ENCODE measurements around the gene ENKD1. TPM values are rescaled to one million over a fixed set of nuclear protein-coding genes. Genes with fewer than 3 reads are reported as not detected.

The ENKD1 gene
- total and polyA plus RNA-seq, 2 experiments from 2014 or later: 10.2 to 16.0 TPM

DNA sequence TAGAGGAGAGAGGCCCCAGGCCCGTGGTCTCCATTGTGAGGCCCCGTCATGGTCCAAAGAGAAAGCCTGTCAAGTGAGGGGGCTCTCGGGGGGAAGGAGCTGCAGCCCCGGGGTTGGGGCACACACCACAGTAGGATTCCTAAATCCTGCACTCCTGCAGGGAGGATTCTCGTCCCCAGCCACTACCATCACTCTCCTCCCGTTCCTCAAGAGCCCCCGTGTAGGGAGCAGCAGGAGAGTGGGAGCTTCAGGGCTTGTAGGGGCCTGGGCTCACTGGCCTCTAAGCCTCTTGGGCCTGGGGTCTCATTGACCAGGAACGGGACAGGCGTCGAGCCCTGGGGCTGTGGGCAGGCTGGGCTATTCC lies 885 bp upstream of the ENKD1 start:
- no peaks in the 10 kb centered on the region for H3K36me3 ChIP-seq (replicated peaks; ENCODE audit: insufficient read depth, low read depth)
- no peaks in the 10 kb centered on the region for H3K27me3 ChIP-seq
- TF ChIP-seq EZH2 (IDR thresholded peaks at IDR 0.05; ENCODE audit: borderline replicate concordance) (no peak), EZH2phosphoT487 (IDR thresholded peaks at IDR 0.05; ENCODE audit: low read depth, severe bottlenecking, unreplicated experiment) (no peak)
- TF ChIP-seq, protein P1, sequence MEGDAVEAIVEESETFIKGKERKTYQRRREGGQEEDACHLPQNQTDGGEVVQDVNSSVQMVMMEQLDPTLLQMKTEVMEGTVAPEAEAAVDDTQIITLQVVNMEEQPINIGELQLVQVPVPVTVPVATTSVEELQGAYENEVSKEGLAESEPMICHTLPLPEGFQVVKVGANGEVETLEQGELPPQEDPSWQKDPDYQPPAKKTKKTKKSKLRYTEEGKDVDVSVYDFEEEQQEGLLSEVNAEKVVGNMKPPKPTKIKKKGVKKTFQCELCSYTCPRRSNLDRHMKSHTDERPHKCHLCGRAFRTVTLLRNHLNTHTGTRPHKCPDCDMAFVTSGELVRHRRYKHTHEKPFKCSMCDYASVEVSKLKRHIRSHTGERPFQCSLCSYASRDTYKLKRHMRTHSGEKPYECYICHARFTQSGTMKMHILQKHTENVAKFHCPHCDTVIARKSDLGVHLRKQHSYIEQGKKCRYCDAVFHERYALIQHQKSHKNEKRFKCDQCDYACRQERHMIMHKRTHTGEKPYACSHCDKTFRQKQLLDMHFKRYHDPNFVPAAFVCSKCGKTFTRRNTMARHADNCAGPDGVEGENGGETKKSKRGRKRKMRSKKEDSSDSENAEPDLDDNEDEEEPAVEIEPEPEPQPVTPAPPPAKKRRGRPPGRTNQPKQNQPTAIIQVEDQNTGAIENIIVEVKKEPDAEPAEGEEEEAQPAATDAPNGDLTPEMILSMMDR (IDR thresholded peaks at IDR 0.05; ENCODE audit: poor library complexity): no peak
- peaks cover 14% of the 10 kb centered on the region for H3K4me1 ChIP-seq (ENCODE audit: insufficient read depth)
- H3K9me3 ChIP-seq (ENCODE audit: low read depth): no peaks in the 10 kb centered on the region
- H2AFZ ChIP-seq: no peak overlapping the region
- DNase-seq (ENCODE audit: low spot score): no peak
- H3K27ac ChIP-seq: peak overlapping the region; percentile 64
- H3K79me2 ChIP-seq: no peaks in the 10 kb centered on the region
- WGBS (ENCODE audit: low lambda C conversion rate, missing lambda C conversion rate): 72% methylated on average over 8 of the region's 10 CpGs
- H3K4me2 ChIP-seq: peak overlapping the region; percentile 94
- no peaks in the 10 kb centered on the region for H4K20me1 ChIP-seq (ENCODE audit: insufficient read depth, poor library complexity, severe bottlenecking)
- H3K9me2 ChIP-seq (replicated peaks; ENCODE audit: insufficient read depth): no peaks in the 10 kb centered on the region
- H3K4me3 ChIP-seq: no peak overlapping the region

DNA sequence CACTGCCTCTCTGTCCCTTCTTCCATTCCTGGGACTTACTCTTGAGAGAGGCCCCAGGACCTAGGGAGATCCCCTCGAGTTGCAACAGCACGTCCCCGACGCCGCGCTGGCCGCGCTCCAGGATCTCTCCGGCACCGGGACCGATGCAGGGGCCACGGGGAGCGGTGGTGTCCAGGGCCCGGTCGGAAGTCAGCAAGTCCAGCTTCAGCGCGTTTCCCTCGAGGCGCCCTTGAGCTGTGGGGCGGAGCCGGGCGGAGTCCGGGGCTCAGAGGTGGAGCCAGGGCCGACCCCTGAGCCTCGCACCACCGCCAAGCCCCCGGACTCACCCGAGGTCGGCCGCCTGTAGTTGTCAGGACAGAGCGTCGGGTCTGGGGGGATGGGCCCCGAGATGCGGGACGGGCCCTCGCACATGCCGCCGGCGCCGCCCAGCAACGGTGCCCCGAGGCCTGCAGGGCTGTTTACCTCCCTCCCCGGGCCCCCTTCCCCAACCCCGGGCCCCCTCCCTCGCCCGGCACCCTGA lies 458 bp downstream of the ENKD1 start:
- H3K4me1 ChIP-seq (ENCODE audit: insufficient read depth): peaks cover 14% of the 10 kb centered on the region
- TF ChIP-seq EZH2 (IDR thresholded peaks at IDR 0.05; ENCODE audit: borderline replicate concordance) (no peak), EZH2phosphoT487 (IDR thresholded peaks at IDR 0.05; ENCODE audit: low read depth, severe bottlenecking, unreplicated experiment) (no peak)
- TF ChIP-seq, protein P1 (IDR thresholded peaks at IDR 0.05; ENCODE audit: poor library complexity): no peak
- 2% methylated on average over 31 of the region's 46 CpGs for WGBS (ENCODE audit: low lambda C conversion rate, missing lambda C conversion rate)
- H3K36me3 ChIP-seq (replicated peaks; ENCODE audit: insufficient read depth, low read depth): no peaks in the 10 kb centered on the region
- H4K20me1 ChIP-seq (ENCODE audit: insufficient read depth, poor library complexity, severe bottlenecking): no peaks in the 10 kb centered on the region
- H3K9me2 ChIP-seq (replicated peaks; ENCODE audit: insufficient read depth): no peaks in the 10 kb centered on the region
- DNase-seq (ENCODE audit: low spot score): peak; percentile 59
- H3K4me3 ChIP-seq: peak overlapping the region; percentile 96
- no peaks in the 10 kb centered on the region for H3K27me3 ChIP-seq
- H3K9me3 ChIP-seq (ENCODE audit: low read depth): no peaks in the 10 kb centered on the region
- H3K27ac ChIP-seq: peak overlapping the region; percentile 64
- peak overlapping the region; percentile 98 for H2AFZ ChIP-seq
- H3K4me2 ChIP-seq: peak overlapping the region; percentile 94
- H3K79me2 ChIP-seq: no peaks in the 10 kb centered on the region

DNA sequence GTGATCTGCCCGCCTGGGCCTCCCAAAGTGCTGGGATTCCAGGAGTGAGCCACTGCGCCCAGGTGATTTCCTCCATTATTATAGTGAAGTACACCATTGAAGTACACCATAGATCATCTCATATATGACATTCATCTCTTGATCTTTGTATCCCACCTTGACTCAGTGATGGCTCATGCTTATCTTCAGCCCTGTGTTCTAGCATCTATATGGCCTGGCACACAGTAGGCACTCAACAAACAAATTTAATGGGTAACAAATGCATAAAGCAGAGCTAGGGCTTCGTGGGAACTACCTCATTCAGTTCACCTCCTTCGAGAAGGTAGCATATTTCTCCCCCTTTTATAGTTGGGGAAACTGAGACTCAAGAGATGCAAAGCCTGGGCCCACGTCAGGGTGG lies 952 bp downstream of the ENKD1 start:
- 72% methylated on average over 5 of the region's 5 CpGs for WGBS (ENCODE audit: low lambda C conversion rate, missing lambda C conversion rate)
- TF ChIP-seq, protein P1 (IDR thresholded peaks at IDR 0.05; ENCODE audit: poor library complexity): no peak
- TF ChIP-seq EZH2 (IDR thresholded peaks at IDR 0.05; ENCODE audit: borderline replicate concordance): no peak
- Histone ChIP-seq H3K4me2 (peak overlapping the region; percentile 94), H3K4me3 (no peak overlapping the region), H2AFZ (peak overlapping the region; percentile 98), H3K4me1 (ENCODE audit: insufficient read depth) (peaks cover 14% of the 10 kb centered on the region), H4K20me1 (ENCODE audit: insufficient read depth, poor library complexity, severe bottlenecking) (no peaks in the 10 kb centered on the region), H3K9me2 (replicated peaks; ENCODE audit: insufficient read depth) (no peaks in the 10 kb centered on the region), H3K27me3 (no peaks in the 10 kb centered on the region), H3K27ac (no peak overlapping the region), H3K36me3 (replicated peaks; ENCODE audit: insufficient read depth, low read depth) (no peaks in the 10 kb centered on the region), H3K79me2 (no peaks in the 10 kb centered on the region), H3K9me3 (ENCODE audit: low read depth) (no peaks in the 10 kb centered on the region)
- DNase-seq (ENCODE audit: low spot score): no peak

DNA sequence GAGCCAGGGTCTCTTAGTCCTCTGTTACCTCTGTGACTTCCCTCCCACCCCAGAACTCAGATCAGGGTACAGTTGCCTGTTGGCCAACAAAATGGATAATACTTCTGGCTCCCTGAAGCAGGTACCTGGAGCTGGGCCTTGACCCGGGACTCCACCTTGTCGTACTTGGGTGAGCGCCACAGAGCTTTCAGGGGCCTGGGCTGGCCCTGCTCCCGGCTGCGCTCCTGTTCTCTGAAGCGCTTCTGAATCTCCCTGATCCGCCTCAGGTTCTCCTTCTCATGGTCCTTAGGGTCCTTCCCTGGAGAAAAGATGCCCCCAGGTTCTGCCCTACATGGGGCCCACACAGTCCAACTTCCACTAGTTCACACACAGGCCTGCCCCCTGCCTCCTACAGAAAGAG lies 1.7 kb downstream of the ENKD1 start:
- no peak for DNase-seq (ENCODE audit: low spot score)
- H3K79me2 ChIP-seq: no peaks in the 10 kb centered on the region
- no peak overlapping the region for H2AFZ ChIP-seq
- no peaks in the 10 kb centered on the region for H4K20me1 ChIP-seq (ENCODE audit: insufficient read depth, poor library complexity, severe bottlenecking)
- no peaks in the 10 kb centered on the region for H3K9me2 ChIP-seq (replicated peaks; ENCODE audit: insufficient read depth)
- H3K36me3 ChIP-seq (replicated peaks; ENCODE audit: insufficient read depth, low read depth): no peaks in the 10 kb centered on the region
- no peak overlapping the region for H3K4me3 ChIP-seq
- H3K27me3 ChIP-seq: no peaks in the 10 kb centered on the region
- WGBS (ENCODE audit: low lambda C conversion rate, missing lambda C conversion rate): 98% methylated on average over 7 of the region's 7 CpGs
- no peak overlapping the region for H3K27ac ChIP-seq
- no peak overlapping the region for H3K4me2 ChIP-seq
- peaks cover 14% of the 10 kb centered on the region for H3K4me1 ChIP-seq (ENCODE audit: insufficient read depth)
- TF ChIP-seq EZH2phosphoT487 (IDR thresholded peaks at IDR 0.05; ENCODE audit: low read depth, severe bottlenecking, unreplicated experiment) (no peak), EZH2 (IDR thresholded peaks at IDR 0.05; ENCODE audit: borderline replicate concordance) (no peak)
- TF ChIP-seq, protein P1 (IDR thresholded peaks at IDR 0.05; ENCODE audit: poor library complexity): no peak
- H3K9me3 ChIP-seq (ENCODE audit: low read depth): no peaks in the 10 kb centered on the region
